HG03280 (cell line): ENCODE data around the gene CBX1.

Experiments
- ATAC-seq: cut with Tn5 transposase; IDR thresholded peaks from one replicate; pipeline ENCODE4 v1.9.1; 2021; ENCODE audit warnings: mild to moderate bottlenecking, moderate library complexity; ENCODE audit not compliant: unreplicated experiment

Gene CBX1

GRCh38 chr17:48101012-48101720, at the start of gene CBX1:
Gene CBX1, minus strand, starts transcription at chr17:48101478. Its CDS starts 24,474 bp downstream, at chr17:48077004.
- ATAC-seq = peak; percentile 92

- no peak for ATAC-seq
Observed at GRCh38 chr17:48150597-48151001, 49.3 kb upstream of the CBX1 start.

DNA sequence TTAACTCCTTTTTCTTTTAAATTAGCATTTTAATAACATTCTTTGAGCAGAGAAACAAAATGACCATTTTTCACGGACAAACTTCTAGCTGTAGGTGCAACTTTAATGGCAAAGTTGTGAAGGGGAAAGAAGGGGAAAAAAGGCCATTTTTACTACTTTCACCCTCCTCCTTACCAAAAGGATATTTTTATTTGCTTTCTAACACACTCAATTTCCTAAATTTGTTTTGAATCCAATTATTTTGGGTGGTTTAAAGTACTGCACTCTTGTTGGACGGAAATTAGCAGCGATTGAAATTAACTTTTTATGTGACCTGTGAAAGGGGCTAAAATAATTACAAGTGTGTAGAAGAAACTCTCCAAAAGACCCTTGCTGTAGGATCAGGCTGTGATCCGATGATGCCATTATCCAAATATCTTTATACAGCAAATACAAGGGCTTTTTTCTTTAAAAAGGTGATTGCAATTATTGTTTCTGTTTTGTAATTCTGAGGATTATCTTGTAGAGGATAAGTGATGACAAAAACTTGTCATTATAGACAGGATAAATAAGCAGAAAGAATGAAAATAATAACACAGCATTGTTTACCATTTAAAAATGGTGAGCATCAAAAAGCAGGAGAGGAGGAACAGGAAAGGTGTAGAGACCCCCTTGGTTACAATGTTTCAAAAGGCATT, 48.6 kb upstream of the CBX1 start:
- ATAC-seq = no peak

DNA sequence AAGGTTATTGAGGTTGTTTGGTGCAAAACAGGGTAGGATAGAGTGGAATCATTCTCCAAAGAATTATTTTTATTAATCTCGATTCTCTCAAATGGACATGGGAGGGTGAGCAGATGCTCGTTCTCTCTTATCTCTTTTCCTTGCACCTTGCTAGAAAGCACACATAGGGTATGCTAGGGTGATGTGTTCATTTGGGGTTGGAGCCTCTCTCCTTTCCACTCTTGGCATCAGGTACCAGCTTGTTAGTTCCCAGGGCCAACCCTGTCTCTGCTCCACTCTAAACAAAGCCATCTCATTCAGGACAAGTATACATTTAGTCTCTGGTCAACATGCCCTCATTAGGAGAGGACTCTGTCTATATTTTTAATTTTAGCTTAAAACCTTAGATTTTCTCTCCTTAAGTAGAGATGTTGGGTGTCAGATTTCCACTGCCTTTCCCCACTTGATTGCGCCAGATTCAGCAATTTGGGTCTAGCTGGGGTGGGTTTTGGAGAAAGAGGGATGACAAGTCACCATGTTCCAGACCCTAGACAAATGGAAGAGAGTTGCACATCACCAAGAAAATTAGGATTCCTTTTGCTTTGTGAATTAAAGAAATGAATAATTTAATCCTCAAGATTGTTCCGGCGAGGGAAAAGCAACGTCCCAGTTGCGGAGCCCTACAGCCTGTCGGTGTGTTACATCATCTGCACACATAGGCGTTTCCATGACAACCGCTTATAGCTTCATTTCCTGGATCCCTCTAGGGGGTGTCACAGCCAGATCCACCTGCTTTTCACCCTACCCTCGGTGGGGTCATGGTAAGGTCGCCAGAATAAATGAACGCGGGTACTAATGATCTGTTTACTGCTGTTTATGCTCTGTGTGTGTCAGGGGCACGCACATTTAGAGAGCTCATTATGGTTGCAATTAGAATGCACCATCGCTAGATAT, 47.8 kb upstream of the CBX1 start:
- no peak for ATAC-seq

DNA sequence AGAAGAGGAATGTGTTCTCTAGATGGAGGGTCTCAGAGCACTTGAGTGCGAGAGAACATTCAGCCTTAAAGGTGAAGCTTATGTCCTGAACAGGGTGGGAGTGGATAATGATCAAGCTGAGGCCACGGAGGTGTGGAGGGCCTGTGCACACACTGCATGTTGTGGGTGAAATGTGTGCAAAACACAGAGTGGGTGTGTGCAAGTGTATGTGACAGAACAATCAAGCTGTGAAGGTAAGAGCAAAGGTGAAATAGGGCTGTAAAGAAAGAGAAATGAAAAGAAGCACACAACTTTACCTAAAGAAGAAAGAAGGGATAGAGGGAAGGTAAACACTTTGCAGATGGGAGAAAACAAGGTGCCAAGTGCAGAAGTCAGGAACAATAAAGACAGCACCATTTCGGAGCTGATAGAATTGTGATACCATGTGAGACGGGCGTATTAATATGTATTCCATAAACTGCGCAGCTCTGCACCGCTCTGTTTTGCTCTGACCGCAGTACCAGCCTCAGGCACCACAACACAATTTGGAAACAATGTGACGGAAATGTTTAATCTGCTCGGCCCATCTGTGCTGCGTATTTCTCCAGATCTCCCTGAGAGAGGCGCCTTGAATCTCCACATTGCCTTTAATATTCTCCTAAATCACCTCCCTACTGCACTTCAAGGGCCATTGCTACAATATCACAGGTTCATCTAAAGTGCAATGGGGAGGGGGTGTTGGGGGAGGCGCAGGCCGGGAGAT, 46.9 kb upstream of the CBX1 start:
- no peak for ATAC-seq

DNA sequence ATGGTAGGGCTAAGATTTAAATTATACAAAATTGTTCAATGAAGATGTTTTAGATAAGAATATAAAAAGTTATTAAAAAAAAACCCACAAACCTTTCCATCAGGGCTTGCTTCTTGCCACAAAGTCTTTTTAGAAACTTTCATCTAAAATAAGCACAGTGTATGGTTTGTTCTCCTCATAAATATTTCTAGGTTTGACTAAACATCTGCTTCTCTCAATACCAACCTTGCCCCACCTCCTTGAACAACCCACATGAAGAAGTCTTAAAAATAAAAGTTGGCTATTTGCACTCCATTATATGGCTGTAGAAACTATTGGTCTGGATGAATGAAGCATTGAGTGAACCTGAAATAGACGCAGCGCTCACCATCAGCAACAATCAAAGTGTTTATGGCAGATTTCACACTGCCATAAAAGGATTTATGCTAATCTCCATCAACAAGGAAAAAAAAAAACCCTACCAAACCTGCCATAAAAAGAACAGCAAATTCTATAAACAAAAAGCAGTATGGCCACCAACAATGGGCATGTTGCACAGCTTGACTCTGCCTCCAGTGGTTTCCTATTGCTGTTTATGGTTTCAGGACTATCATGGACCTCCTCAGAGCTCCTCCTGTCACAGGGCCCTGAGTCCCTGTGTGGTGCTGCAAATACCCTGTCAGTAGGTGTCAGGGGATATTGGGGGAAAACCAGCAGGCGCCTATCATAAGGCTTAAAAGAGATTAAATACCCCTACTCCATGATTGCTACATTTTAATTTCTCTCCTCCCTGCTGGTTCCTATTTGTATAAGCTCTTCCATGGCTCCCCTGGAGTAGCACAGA, 43.9 kb upstream of the CBX1 start:
- ATAC-seq = no peak

- ATAC-seq = no peak
Observed at GRCh38 chr17:48144231-48144630, 43.0 kb upstream of the CBX1 start.

- no peak for ATAC-seq
Observed at GRCh38 chr17:48143629-48144028, 42.4 kb upstream of the CBX1 start.

GRCh38 chr17:48139944-48140343, 38.7 kb upstream of the CBX1 start:
- ATAC-seq = no peak

DNA sequence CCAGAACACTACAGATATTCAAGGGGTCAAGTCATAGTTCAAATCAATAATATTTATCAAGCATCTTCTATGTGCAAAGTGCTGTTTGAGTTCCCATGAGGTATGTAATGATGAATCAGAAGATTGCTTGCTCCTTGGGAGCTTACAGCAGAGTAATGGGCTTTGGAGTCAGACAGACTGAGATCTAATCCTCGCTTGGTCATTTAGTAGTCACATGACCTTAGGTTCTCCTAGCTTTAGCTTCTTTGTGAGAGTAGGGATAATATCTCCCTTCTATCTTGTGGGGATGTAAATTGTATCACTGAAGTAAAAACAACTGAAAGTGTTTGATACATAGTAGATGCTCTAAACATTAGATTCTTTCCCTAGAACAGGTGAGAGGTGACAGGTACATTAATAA, 36.4 kb upstream of the CBX1 start:
- ATAC-seq = no peak

DNA sequence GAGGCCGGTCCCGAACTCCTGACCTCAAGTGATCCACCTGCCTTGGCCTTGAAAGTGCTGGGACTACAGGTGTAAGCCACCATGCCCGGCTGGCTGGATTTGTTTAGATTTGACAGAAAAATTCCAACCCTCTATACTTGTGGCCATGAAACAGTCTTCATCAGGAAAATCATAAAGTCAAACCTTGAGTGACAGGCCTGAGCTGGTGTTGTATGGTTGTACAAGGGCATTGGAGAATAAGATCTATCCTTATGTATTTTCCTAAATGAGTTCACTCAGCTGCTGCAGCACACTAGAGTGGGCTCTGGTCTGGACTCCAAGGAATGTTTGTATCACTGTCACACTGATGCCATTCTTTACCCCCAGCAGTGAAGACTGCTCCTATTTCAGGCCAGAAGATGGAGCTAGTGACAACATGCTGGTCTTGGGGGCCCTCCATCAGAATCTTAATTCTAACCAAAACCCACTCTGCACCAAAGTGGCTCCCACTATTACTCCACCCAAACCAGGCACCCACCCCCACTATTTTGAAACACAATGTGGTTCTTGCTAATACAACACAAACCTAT, 33.7 kb upstream of the CBX1 start:
- ATAC-seq = no peak

DNA sequence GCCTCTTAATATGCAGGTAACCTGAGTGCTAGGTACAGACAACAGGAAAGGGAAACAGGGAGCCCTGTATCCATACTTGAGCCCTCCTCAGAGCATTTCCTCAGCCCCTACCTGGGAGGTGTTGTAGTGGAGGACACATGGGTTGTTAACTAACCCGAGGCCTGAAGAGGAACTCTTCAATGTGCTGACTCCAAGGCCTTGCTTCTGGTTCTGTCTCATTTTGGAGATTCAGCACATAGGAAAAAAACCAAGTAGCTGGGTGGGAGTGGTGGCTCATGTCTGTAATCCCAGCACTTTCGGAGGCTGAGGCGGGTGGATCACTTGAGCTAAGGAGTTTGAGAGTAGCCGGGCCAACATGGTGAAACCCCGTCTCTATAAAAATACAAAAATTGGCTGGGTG, 31.1 kb upstream of the CBX1 start:
- ATAC-seq = no peak

GRCh38 chr17:48131216-48131824, 30.0 kb upstream of the CBX1 start:
- no peak for ATAC-seq

- no peak for ATAC-seq
Observed at GRCh38 chr17:48129981-48130380, 28.7 kb upstream of the CBX1 start.

- ATAC-seq = no peak
Observed at GRCh38 chr17:48128400-48128799, 27.1 kb upstream of the CBX1 start.

GRCh38 chr17:48127371-48128051, 26.2 kb upstream of the CBX1 start:
- ATAC-seq = no peak

DNA sequence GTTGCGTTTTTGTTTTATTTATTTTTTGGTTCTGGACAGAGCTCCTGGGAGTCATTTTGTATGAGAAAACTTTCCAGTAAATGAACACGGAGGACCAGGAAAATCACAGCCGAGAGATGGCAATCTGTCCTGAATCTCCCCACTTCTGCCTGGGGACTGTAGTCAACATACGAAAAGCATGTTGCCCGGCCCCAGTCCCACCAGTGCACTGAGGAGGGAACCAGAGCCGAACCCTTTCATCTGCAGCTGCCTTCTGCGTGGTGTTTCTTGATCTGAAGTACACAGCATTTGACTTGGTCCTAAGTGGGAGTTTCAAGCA, 25.2 kb upstream of the CBX1 start:
- ATAC-seq = no peak

- ATAC-seq = no peak
Observed at GRCh38 chr17:48125829-48126531, 24.7 kb upstream of the CBX1 start.
